ENCODE results near the gene ABLIM1. TPM values are rescaled to one million over a fixed set of nuclear protein-coding genes. Genes with fewer than 3 reads are reported as not detected.
A peak's percentile ranks its signal among the peaks of the same experiment; 100 is the strongest.

ABLIM1 gene
- total RNA-seq, 1 donor from 2014 or later, result 70.0 TPM

DNA sequence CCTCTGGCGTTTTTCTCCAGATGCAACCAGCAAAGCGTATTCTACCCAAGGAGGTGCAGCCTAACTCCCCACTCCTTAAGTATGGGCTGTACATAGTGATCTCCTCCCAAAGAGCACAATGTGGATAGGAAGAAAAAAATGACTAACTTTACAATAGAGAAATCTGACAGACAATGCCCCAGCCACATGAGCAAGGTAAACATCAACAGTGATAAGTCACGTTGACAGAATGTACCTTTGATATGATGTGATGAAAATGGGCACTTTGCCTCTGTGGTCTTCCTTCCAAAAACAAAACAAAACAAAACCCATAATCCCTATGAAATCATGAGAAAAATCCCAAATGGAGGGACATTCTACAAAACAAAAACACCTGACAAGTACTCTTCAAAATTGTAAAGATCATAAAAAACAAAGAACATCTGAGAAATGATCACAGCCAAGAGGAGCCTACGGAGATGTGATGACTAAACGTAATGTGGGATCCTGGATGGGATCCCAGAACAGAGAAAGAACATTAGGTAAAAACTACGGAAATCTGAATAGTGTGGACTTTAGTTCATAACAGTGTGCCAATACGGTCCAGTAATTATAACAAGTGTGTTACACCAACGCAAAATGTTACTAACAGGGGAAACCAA is 50.6 kb downstream of the ABLIM1 start:
- peaks cover 7% of the 10 kb centered on the region for H3K36me3 Mint-ChIP-seq (ENCODE audit: low read depth, unreplicated experiment)
- Histone ChIP-seq H3K9ac (ENCODE audit: low read length) (no peak overlapping the region), H3K27me3 (ENCODE audit: insufficient read depth, low read length) (no peaks in the 10 kb centered on the region), H3K4me3 (ENCODE audit: insufficient read depth, low read depth, low read length) (no peak overlapping the region), H3K4me2 (ENCODE audit: low read length) (no peak overlapping the region), H3K27ac (ENCODE audit: low read depth, low read length) (no peak overlapping the region), H2AFZ (ENCODE audit: low read depth, low read length) (no peak overlapping the region), H3K79me2 (ENCODE audit: insufficient read depth, low read length) (no peaks in the 10 kb centered on the region), H4K20me1 (ENCODE audit: insufficient read depth, low read length) (no peaks in the 10 kb centered on the region), H3K4me1 (ENCODE audit: insufficient read depth, low read length) (no peaks in the 10 kb centered on the region), H3K9me3 (ENCODE audit: insufficient read depth, low read depth, low read length) (no peaks in the 10 kb centered on the region), H3K36me3 (ENCODE audit: insufficient read depth, low read length) (no peaks in the 10 kb centered on the region)
- DNase-seq (ENCODE audit: low read depth) (peak; percentile 62), FAIRE-seq (no peak)
- H3K4me3 Mint-ChIP-seq (ENCODE audit: unreplicated experiment), result no peak overlapping the region
- peaks cover 41% of the 10 kb centered on the region for H3K4me1 Mint-ChIP-seq (ENCODE audit: low read depth, unreplicated experiment)
- no peaks in the 10 kb centered on the region for H3K27me3 Mint-ChIP-seq (ENCODE audit: low read depth, unreplicated experiment)
- H3K9me3 Mint-ChIP-seq (ENCODE audit: unreplicated experiment), result peaks cover 2% of the 10 kb centered on the region
- no peak for TF ChIP-seq EZH2 (IDR thresholded peaks at IDR 0.05; ENCODE audit: insufficient read depth, low read length)
- TF ChIP-seq, protein P1, sequence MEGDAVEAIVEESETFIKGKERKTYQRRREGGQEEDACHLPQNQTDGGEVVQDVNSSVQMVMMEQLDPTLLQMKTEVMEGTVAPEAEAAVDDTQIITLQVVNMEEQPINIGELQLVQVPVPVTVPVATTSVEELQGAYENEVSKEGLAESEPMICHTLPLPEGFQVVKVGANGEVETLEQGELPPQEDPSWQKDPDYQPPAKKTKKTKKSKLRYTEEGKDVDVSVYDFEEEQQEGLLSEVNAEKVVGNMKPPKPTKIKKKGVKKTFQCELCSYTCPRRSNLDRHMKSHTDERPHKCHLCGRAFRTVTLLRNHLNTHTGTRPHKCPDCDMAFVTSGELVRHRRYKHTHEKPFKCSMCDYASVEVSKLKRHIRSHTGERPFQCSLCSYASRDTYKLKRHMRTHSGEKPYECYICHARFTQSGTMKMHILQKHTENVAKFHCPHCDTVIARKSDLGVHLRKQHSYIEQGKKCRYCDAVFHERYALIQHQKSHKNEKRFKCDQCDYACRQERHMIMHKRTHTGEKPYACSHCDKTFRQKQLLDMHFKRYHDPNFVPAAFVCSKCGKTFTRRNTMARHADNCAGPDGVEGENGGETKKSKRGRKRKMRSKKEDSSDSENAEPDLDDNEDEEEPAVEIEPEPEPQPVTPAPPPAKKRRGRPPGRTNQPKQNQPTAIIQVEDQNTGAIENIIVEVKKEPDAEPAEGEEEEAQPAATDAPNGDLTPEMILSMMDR (IDR thresholded peaks at IDR 0.05; ENCODE audit: insufficient read depth, low read depth, low read length), result no peak
- H3K27ac Mint-ChIP-seq (ENCODE audit: unreplicated experiment), result no peak overlapping the region

- FAIRE-seq, result no peak
- H3K4me2 ChIP-seq (ENCODE audit: low read length), result no peak overlapping the region
- no peaks in the 10 kb centered on the region for H3K9me3 ChIP-seq (ENCODE audit: insufficient read depth, low read depth, low read length)
- no peaks in the 10 kb centered on the region for H3K27me3 Mint-ChIP-seq (ENCODE audit: low read depth, unreplicated experiment)
- H3K27ac ChIP-seq (ENCODE audit: low read depth, low read length), result no peak overlapping the region
- H3K9ac ChIP-seq (ENCODE audit: low read length), result no peak overlapping the region
- H2AFZ ChIP-seq (ENCODE audit: low read depth, low read length), result no peak overlapping the region
- peaks cover 2% of the 10 kb centered on the region for H3K9me3 Mint-ChIP-seq (ENCODE audit: unreplicated experiment)
- TF ChIP-seq EZH2 (IDR thresholded peaks at IDR 0.05; ENCODE audit: insufficient read depth, low read length), result no peak
- TF ChIP-seq, protein P1 (IDR thresholded peaks at IDR 0.05; ENCODE audit: insufficient read depth, low read depth, low read length), result no peak
- H3K36me3 Mint-ChIP-seq (ENCODE audit: low read depth, unreplicated experiment), result peaks cover 15% of the 10 kb centered on the region
- no peaks in the 10 kb centered on the region for H3K4me1 ChIP-seq (ENCODE audit: insufficient read depth, low read length)
- no peaks in the 10 kb centered on the region for H3K27me3 ChIP-seq (ENCODE audit: insufficient read depth, low read length)
- H3K36me3 ChIP-seq (ENCODE audit: insufficient read depth, low read length), result no peaks in the 10 kb centered on the region
- no peaks in the 10 kb centered on the region for H3K79me2 ChIP-seq (ENCODE audit: insufficient read depth, low read length)
- H3K27ac Mint-ChIP-seq (ENCODE audit: unreplicated experiment), result no peak overlapping the region
- H3K4me3 ChIP-seq (ENCODE audit: insufficient read depth, low read depth, low read length), result no peak overlapping the region
- no peak overlapping the region for H3K4me3 Mint-ChIP-seq (ENCODE audit: unreplicated experiment)
- DNase-seq (ENCODE audit: low read depth), result no peak
- H3K4me1 Mint-ChIP-seq (ENCODE audit: low read depth, unreplicated experiment), result peaks cover 29% of the 10 kb centered on the region
- H4K20me1 ChIP-seq (ENCODE audit: insufficient read depth, low read length), result no peaks in the 10 kb centered on the region
Observed at GRCh38 chr10:114605155-114605797, 52.8 kb downstream of the ABLIM1 start.
